Measurements from ENCODE around the gene SUV39H1.

The SUV39H1 gene

DNA sequence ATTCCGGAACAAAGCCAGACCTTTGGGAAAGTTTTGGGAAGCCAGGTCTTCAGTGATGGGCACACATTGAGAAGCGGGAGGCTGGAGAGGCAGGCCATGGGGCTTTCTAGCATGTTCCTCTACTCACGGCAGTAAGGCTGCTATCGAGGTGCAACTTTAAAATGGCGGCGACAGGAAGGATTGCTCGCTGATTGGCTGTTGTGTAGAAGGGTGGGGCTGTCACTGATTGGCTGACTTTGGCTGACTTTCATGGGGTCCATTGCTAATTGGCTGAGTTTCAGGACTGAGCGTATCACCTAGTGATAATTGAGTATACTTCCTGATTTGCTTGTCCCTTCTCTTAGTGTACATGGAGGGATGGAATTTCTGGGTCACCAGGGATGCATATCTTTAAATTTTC is 45.3 kb downstream of the SUV39H1 start:
- Histone ChIP-seq H3K79me2 (ENCODE audit: insufficient read depth, low read length) (no peaks in the 10 kb centered on the region), H3K4me3 (ENCODE audit: low read length, poor library complexity, severe bottlenecking) (no peak overlapping the region), H3K4me2 (ENCODE audit: low read depth, low read length, poor library complexity, severe bottlenecking) (no peak overlapping the region), H3K9ac (ENCODE audit: low read depth, low read length, poor library complexity, severe bottlenecking) (no peak overlapping the region), H2AFZ (ENCODE audit: low read length) (no peak overlapping the region), H3K4me1 (ENCODE audit: insufficient read depth, low read length, poor library complexity, severe bottlenecking) (no peaks in the 10 kb centered on the region), H4K20me1 (ENCODE audit: insufficient read depth, low read length, poor library complexity, severe bottlenecking) (no peaks in the 10 kb centered on the region), H3F3A (ENCODE audit: low read depth) (no peaks in the 10 kb centered on the region), H3K9me3 (ENCODE audit: insufficient read depth, low read depth, low read length) (no peaks in the 10 kb centered on the region), H3K9me2 (replicated peaks; ENCODE audit: low read depth, low read length) (no peaks in the 10 kb centered on the region), H3K27me3 (ENCODE audit: insufficient read depth, low read length, poor library complexity, severe bottlenecking) (no peaks in the 10 kb centered on the region), H3K36me3 (ENCODE audit: insufficient read depth, low read length) (no peaks in the 10 kb centered on the region)
- TF ChIP-seq, protein P1, sequence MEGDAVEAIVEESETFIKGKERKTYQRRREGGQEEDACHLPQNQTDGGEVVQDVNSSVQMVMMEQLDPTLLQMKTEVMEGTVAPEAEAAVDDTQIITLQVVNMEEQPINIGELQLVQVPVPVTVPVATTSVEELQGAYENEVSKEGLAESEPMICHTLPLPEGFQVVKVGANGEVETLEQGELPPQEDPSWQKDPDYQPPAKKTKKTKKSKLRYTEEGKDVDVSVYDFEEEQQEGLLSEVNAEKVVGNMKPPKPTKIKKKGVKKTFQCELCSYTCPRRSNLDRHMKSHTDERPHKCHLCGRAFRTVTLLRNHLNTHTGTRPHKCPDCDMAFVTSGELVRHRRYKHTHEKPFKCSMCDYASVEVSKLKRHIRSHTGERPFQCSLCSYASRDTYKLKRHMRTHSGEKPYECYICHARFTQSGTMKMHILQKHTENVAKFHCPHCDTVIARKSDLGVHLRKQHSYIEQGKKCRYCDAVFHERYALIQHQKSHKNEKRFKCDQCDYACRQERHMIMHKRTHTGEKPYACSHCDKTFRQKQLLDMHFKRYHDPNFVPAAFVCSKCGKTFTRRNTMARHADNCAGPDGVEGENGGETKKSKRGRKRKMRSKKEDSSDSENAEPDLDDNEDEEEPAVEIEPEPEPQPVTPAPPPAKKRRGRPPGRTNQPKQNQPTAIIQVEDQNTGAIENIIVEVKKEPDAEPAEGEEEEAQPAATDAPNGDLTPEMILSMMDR (conservative IDR thresholded peaks at IDR 0.05; ENCODE audit: low read length) = no peak
- TF ChIP-seq EZH2phosphoT487 (IDR thresholded peaks at IDR 0.05; ENCODE audit: borderline replicate concordance) = no peak

DNA sequence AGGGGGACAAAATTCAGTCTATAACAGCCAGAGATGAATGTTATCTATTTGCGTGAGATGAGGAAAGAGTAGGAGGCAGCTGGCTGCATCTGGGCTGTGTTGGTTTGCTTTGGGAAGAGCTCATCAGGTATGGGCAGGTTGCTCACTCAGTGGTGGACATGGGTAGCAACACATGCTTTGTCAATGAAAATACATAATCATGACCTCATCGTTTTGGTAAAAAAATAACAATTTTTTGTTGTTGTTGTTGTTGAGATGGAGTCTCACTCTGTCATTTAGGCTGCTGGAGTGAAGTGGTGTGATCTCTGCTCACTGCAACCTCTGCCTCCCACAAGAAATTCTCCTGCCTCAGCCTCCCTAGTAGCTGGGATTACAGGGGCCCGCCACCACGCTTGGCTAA is 48.7 kb downstream of the SUV39H1 start:
- Histone ChIP-seq H3K79me2 (ENCODE audit: insufficient read depth, low read length) (no peaks in the 10 kb centered on the region), H3K9me3 (ENCODE audit: insufficient read depth, low read depth, low read length) (no peaks in the 10 kb centered on the region), H3K4me2 (ENCODE audit: low read depth, low read length, poor library complexity, severe bottlenecking) (no peak overlapping the region), H2AFZ (ENCODE audit: low read length) (no peak overlapping the region), H3F3A (ENCODE audit: low read depth) (no peaks in the 10 kb centered on the region), H3K4me3 (ENCODE audit: low read length, poor library complexity, severe bottlenecking) (no peak overlapping the region), H3K27me3 (ENCODE audit: insufficient read depth, low read length, poor library complexity, severe bottlenecking) (no peaks in the 10 kb centered on the region), H3K36me3 (ENCODE audit: insufficient read depth, low read length) (no peaks in the 10 kb centered on the region), H3K9ac (ENCODE audit: low read depth, low read length, poor library complexity, severe bottlenecking) (no peak overlapping the region), H3K9me2 (replicated peaks; ENCODE audit: low read depth, low read length) (no peaks in the 10 kb centered on the region), H4K20me1 (ENCODE audit: insufficient read depth, low read length, poor library complexity, severe bottlenecking) (no peaks in the 10 kb centered on the region), H3K4me1 (ENCODE audit: insufficient read depth, low read length, poor library complexity, severe bottlenecking) (no peaks in the 10 kb centered on the region)
- TF ChIP-seq EZH2phosphoT487 (IDR thresholded peaks at IDR 0.05; ENCODE audit: borderline replicate concordance) = no peak
- TF ChIP-seq, protein P1 (conservative IDR thresholded peaks at IDR 0.05; ENCODE audit: low read length) = no peak

DNA sequence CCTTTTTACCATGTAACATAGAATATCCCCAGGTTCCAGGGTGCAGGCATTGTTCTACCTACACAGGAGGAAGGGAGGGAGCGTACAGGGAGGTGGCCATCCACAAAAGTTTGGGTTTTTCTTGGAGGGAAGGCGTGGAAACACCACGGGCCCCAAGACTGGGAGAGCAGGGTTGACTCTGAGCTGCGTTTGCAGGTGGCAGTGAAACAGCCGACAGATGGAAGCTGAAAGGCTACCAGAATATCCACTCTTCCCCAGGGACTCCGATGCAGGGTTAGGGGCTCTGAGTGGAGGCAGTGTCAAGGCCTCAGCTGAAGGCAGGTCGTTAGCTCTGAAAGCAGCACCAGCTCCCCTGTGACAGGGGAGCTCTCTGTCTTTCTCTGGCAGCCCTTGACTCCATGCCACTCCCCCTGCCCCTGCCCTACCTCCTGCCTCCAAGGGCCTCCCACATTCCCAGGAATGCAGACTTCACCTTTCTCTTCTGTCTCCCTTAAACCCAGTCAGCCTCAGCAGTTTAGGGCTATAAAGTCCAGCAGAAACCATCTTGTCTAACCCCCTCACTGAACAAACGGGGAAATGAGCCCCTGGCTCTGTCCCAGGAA is 51.0 kb downstream of the SUV39H1 start:
- Histone ChIP-seq H3K4me2 (ENCODE audit: low read depth, low read length, poor library complexity, severe bottlenecking) (no peak overlapping the region), H3K36me3 (ENCODE audit: insufficient read depth, low read length) (no peaks in the 10 kb centered on the region), H2AFZ (ENCODE audit: low read length) (no peak overlapping the region), H3K79me2 (ENCODE audit: insufficient read depth, low read length) (no peaks in the 10 kb centered on the region), H3K4me3 (ENCODE audit: low read length, poor library complexity, severe bottlenecking) (no peak overlapping the region), H3K27me3 (ENCODE audit: insufficient read depth, low read length, poor library complexity, severe bottlenecking) (no peaks in the 10 kb centered on the region), H3K9me3 (ENCODE audit: insufficient read depth, low read depth, low read length) (no peaks in the 10 kb centered on the region), H4K20me1 (ENCODE audit: insufficient read depth, low read length, poor library complexity, severe bottlenecking) (no peaks in the 10 kb centered on the region), H3F3A (ENCODE audit: low read depth) (no peaks in the 10 kb centered on the region), H3K9me2 (replicated peaks; ENCODE audit: low read depth, low read length) (no peaks in the 10 kb centered on the region), H3K4me1 (ENCODE audit: insufficient read depth, low read length, poor library complexity, severe bottlenecking) (no peaks in the 10 kb centered on the region), H3K9ac (ENCODE audit: low read depth, low read length, poor library complexity, severe bottlenecking) (no peak overlapping the region)
- TF ChIP-seq, protein P1 (conservative IDR thresholded peaks at IDR 0.05; ENCODE audit: low read length) = no peak
- no peak for TF ChIP-seq EZH2phosphoT487 (IDR thresholded peaks at IDR 0.05; ENCODE audit: borderline replicate concordance)
